NB4 (cell line): ENCODE results near the gene TANC1.

Experiments
- DNase-seq: peaks from one replicate; pipeline ENCODE4 v3.0.0; 2010; ENCODE audit warnings: low read depth
- H3K4me3 ChIP-seq: one replicate; pipeline ENCODE4 v1.5.1; 2011; ENCODE audit warnings: mild to moderate bottlenecking, low read depth, low read length, moderate library complexity
- MYC ChIP-seq: IDR thresholded peaks from 2 replicates; pipeline ENCODE4 v1.6.1; 2011; ENCODE audit warnings: low read depth, low read length
- POLR2A ChIP-seq: IDR thresholded peaks from 2 replicates; pipeline ENCODE4 v1.6.1; 2011; ENCODE audit warnings: mild to moderate bottlenecking; ENCODE audit not compliant: insufficient read length; ENCODE audit errors: extremely low read depth
- TF ChIP-seq, protein P1 (sequence below): IDR thresholded peaks from one replicate; pipeline ENCODE4 v1.5.1; 2012; ENCODE audit warnings: low read depth, low read length
- TF ChIP-seq, protein P2 (sequence below): IDR thresholded peaks from 2 replicates; pipeline ENCODE4 v1.6.1; 2011; ENCODE audit warnings: low read depth, low read length

The TANC1 gene

DNA sequence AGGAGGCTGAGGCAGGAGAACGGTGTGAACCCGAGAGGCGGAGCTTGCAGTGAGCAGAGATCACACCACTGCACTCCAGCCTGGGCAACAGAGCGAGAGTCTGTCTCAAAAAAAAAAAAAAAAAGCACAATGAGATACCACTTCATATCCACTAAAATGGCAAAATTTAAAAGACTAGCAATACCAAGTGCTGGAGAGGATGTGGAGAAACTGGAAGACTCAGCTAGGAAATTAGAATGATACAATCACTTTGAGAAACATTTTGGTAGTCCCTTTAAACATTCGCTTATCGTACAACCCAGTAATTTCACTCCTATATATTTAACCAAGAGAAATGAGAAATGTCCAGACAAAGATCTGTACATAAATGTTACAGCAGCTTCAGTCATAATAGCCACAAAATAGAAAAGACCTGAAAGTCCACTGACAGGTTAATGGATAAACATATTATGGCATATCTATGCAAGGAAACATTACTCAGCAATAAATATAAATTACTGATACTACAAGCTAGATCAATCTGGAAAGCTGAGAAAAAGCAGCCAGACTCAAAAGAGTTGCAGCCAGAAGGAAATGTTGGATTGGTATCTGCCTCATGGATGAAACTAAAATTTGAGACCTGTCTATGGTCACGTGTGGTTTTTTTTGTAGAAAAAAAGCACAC lies 278.0 kb downstream of the TANC1 start:
- H3K4me3 ChIP-seq: no peak overlapping the region
- TF ChIP-seq, protein P1, sequence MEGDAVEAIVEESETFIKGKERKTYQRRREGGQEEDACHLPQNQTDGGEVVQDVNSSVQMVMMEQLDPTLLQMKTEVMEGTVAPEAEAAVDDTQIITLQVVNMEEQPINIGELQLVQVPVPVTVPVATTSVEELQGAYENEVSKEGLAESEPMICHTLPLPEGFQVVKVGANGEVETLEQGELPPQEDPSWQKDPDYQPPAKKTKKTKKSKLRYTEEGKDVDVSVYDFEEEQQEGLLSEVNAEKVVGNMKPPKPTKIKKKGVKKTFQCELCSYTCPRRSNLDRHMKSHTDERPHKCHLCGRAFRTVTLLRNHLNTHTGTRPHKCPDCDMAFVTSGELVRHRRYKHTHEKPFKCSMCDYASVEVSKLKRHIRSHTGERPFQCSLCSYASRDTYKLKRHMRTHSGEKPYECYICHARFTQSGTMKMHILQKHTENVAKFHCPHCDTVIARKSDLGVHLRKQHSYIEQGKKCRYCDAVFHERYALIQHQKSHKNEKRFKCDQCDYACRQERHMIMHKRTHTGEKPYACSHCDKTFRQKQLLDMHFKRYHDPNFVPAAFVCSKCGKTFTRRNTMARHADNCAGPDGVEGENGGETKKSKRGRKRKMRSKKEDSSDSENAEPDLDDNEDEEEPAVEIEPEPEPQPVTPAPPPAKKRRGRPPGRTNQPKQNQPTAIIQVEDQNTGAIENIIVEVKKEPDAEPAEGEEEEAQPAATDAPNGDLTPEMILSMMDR: no peak
- no peak for TF ChIP-seq MYC
- no peak for TF ChIP-seq POLR2A
- TF ChIP-seq, protein P2, sequence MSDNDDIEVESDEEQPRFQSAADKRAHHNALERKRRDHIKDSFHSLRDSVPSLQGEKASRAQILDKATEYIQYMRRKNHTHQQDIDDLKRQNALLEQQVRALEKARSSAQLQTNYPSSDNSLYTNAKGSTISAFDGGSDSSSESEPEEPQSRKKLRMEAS: no peak
- DNase-seq: no peak

DNA sequence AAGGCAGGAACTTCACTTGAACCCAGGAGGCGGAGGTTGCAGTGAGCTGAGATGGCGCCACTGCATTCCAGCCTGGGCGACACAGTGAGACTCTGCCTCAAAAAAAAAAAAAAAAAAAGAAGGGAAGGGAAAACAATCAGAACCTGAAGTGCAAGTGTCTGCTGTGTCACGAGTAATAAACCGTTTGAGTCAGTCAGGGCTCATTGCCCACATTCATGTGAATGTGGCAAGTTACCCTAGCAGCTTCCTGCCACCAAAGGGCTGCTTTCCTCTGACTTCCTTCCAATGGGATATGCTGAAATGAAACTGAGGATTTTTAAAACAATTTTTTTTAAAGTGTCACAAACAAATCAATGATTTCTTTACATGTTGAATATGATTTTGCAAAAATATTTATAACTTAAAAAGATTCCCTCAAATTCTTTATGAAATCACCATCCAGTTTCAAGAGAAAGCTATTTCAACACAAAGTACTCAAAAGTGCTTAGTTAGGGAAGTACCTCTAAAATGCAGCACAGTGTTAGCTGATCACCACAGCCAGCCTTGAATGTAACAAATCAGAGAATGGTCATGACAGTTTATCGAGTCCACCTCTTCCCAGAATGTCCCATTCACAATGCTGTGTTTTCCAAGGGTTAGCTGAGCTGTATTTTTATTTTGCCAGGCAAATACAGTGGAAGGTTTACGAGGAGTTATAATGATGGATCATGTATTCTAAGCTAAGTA lies 281.7 kb downstream of the TANC1 start:
- peak; percentile 74 for DNase-seq
- TF ChIP-seq MYC (no peak), POLR2A (no peak)
- TF ChIP-seq, protein P1: no peak
- TF ChIP-seq, protein P2: peak; percentile 27; the same call in 1 of the 2 replicates
- no peak overlapping the region for H3K4me3 ChIP-seq

DNA sequence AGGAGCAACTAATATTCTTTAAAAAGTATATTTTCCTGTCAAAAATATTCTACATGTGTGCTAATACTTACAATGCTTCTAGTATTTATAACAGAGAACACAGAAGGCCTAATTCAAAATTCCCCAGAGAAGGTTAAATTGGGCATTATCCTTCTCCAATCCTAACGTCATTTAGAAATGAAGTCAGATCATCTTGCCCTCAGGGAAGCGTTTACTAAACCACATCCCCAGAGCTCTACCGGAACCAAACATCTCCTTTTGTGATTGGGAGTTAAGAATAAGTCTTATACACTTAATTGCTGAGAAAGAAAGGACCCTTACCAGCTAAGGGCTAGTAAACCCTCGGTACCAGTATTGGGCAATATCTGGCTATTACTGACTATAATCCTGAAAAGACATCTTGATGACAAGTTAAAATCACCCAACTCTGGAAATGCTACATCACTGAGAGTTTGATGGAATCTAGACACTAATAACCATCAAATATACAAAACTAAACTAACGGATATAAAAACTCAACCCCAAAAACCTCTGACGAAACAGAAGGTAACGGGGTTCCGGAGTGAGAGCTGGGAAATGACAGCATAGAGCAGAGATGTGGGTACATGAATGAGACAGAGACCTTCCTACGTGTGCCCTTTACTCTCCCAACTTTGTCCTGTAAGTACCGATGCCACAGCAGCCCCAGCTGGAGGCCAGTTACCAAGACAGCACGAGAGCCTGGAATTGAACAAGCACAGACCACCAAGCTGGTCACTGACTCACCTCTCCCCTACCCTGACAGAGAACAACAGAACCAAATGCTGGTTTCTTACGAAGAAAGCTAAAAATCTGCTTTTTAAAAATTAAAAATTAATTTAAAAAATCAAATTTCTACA lies 283.1 kb downstream of the TANC1 start:
- TF ChIP-seq, protein P2: no peak
- TF ChIP-seq POLR2A (no peak), MYC (no peak)
- TF ChIP-seq, protein P1: no peak
- H3K4me3 ChIP-seq: no peak overlapping the region
- DNase-seq: no peak

DNA sequence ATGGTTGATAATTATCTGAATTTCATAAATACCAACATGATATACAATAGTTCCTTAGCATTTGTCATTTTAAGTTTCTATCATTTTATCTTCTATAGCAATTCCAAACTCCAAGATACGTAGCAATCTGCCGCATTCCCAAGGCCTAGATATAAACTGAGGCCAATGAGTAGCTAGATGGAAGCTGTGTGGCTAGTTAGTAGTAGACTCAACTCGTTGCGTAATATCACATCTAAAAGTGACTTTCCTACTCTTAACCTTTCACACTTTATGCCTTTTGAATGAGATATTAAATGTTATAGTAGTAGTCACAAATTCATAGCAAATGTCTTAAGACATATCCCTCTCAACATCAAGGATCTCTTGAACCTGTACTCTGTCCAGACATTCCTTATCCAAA lies 284.5 kb downstream of the TANC1 start:
- no peak for DNase-seq
- H3K4me3 ChIP-seq: no peak overlapping the region
- TF ChIP-seq POLR2A (no peak), MYC (no peak)
- TF ChIP-seq, protein P1: no peak
- TF ChIP-seq, protein P2: no peak

DNA sequence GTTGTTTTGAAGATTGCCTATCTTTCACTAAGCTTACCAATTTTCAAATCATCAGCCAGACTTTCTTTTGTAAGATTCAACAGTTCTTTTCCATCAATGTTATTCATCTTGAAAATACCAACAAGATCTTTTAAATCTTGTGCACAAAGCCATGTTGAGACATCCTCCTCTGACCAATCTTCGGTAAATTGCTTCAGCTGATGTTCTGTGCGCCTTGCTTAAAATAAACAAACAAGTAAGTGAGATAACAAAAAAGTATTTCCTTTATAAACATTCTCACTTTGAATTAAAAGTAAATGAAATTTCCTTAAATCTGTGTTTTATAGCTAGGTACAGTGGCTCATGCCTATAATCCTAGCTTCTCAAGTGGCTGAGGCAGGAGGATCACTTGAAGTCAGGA lies 287.7 kb downstream of the TANC1 start:
- TF ChIP-seq MYC: no peak
- TF ChIP-seq, protein P1: no peak
- no peak for DNase-seq
- H3K4me3 ChIP-seq: no peak overlapping the region
